Thyroid gland (tissue), 4 donors: Measurements from ENCODE around the gene SATB1.

Experiments
- CTCF ChIP-seq, 6 experiments: fragments of 200-600 bp in 3 of 6; fragments of 450-650 bp in 3 of 6; sonication (generic) in 3 of 6; IDR thresholded peaks; one replicate each; pipeline ENCODE4 v1.5.1; 2016 to 2019; ENCODE audit warnings: antibody characterized with exemption in 6 of 6, mild to moderate bottlenecking in 2 of 6, inconsistent platforms in 1 of 6, moderate library complexity in 1 of 6
- POLR2A ChIP-seq, 2 donors: fragments of 450-650 bp; IDR thresholded peaks; one replicate each; pipeline ENCODE4 v1.6.1; 2017; ENCODE audit warnings: antibody characterized with exemption in 2 of 2, mild to moderate bottlenecking in 2 of 2, moderate library complexity in 1 of 2

GRCh38 chr3:18307529-18307928 is 117.6 kb downstream of the SATB1 start:
- TF ChIP-seq CTCF (IDR thresholded peaks at IDR 0.05) = no peak
- TF ChIP-seq POLR2A (IDR thresholded peaks at IDR 0.05) = no peak
